H9 (cell line): ENCODE measurements around the gene CLECL1. TPM values are rescaled to one million over a fixed set of nuclear protein-coding genes. Genes with fewer than 3 reads are reported as not detected.

Experiments used
- DNase-seq: peaks from one replicate; pipeline ENCODE4 v3.0.0-alpha.2; 2017
- H2AFZ ChIP-seq: one replicate; pipeline ENCODE4 v1.6.1; 2013; ENCODE audit warnings: mild to moderate bottlenecking, low read length, control low read depth, moderate library complexity
- H2AK5ac ChIP-seq: 2 replicates; pipeline ENCODE4 v1.6.1; 2013; ENCODE audit warnings: low read length, control low read depth, mixed read lengths; ENCODE audit not compliant: insufficient read length
- H2BK120ac ChIP-seq: one replicate; pipeline ENCODE4 v1.6.1; 2013; ENCODE audit warnings: low read depth, mild to moderate bottlenecking, low read length, control low read depth, inconsistent platforms; ENCODE audit not compliant: poor library complexity, severe bottlenecking
- H2BK12ac ChIP-seq: 2 replicates; pipeline ENCODE4 v1.6.1; 2013; ENCODE audit warnings: low read length, control low read depth, mixed read lengths, low read depth; ENCODE audit not compliant: insufficient read length
- H2BK15ac ChIP-seq: 2 replicates; pipeline ENCODE4 v1.6.1; 2013; ENCODE audit warnings: low read depth, low read length, control low read depth
- H2BK20ac ChIP-seq: one replicate; pipeline ENCODE4 v1.6.1; 2013; ENCODE audit warnings: low read depth, mild to moderate bottlenecking, low read length, control low read depth, inconsistent platforms; ENCODE audit not compliant: poor library complexity, severe bottlenecking
- H2BK5ac ChIP-seq: 2 replicates; pipeline ENCODE4 v1.6.1; 2013; ENCODE audit warnings: low read length, control low read depth, mixed read lengths; ENCODE audit not compliant: insufficient read length
- H3K14ac ChIP-seq: 2 replicates; pipeline ENCODE4 v1.6.1; 2013; ENCODE audit warnings: low read length, control low read depth; ENCODE audit not compliant: insufficient read depth
- H3K18ac ChIP-seq: 2 replicates; pipeline ENCODE4 v1.6.1; 2013; ENCODE audit warnings: low read depth, mild to moderate bottlenecking, mixed read lengths, low read length, control low read depth; ENCODE audit not compliant: insufficient read length
- H3K23ac ChIP-seq: 2 replicates; pipeline ENCODE4 v1.6.1; 2013; ENCODE audit warnings: low read length, control low read depth, mixed read lengths, low read depth; ENCODE audit not compliant: insufficient read length
- H3K23me2 ChIP-seq: 2 replicates; pipeline ENCODE4 v1.6.1; 2013; ENCODE audit warnings: low read depth, mild to moderate bottlenecking, mixed read lengths, low read length, control low read depth; ENCODE audit not compliant: insufficient read length, poor library complexity, severe bottlenecking
- H3K27ac ChIP-seq: 2 replicates; pipeline ENCODE4 v1.5.1; 2013; ENCODE audit warnings: low read length, control low read depth, mixed read lengths, low read depth; ENCODE audit not compliant: insufficient read length
- H3K27me3 ChIP-seq: 2 replicates; pipeline ENCODE4 v1.6.1; 2013; ENCODE audit warnings: low read length, control low read depth, inconsistent platforms; ENCODE audit not compliant: insufficient read depth
- H3K4ac ChIP-seq: 2 replicates; pipeline ENCODE4 v1.6.1; 2013; ENCODE audit warnings: low read depth, mild to moderate bottlenecking, control low read depth, inconsistent platforms, low read length, moderate library complexity
- H3K4me1 ChIP-seq: 2 replicates; pipeline ENCODE4 v1.6.1; 2013; ENCODE audit warnings: low read length, control low read depth, inconsistent platforms; ENCODE audit not compliant: insufficient read depth
- H3K4me2 ChIP-seq: 2 replicates; pipeline ENCODE4 v1.6.1; 2013; ENCODE audit warnings: low read length, control low read depth, mixed read lengths; ENCODE audit not compliant: insufficient read length, insufficient read depth
- H3K56ac ChIP-seq: 2 replicates; pipeline ENCODE4 v1.6.1; 2013; ENCODE audit warnings: low read depth, mild to moderate bottlenecking, mixed read lengths, low read length, control low read depth; ENCODE audit not compliant: insufficient read length
- H3K79me1 ChIP-seq: 2 replicates; pipeline ENCODE4 v1.6.1; 2013; ENCODE audit warnings: low read depth, mild to moderate bottlenecking, moderate library complexity, low read length, control low read depth, inconsistent platforms; ENCODE audit not compliant: insufficient read depth, poor library complexity, severe bottlenecking
- H3K79me2 ChIP-seq: 2 replicates; pipeline ENCODE4 v1.6.1; 2013; ENCODE audit warnings: low read length, control low read depth, inconsistent platforms; ENCODE audit not compliant: insufficient read depth
- H3K9ac ChIP-seq: 2 replicates; pipeline ENCODE4 v1.6.1; 2013; ENCODE audit warnings: low read length, control low read depth, mixed read lengths; ENCODE audit not compliant: insufficient read length; ENCODE audit errors: extremely low read depth
- H3K9me3 ChIP-seq: one replicate; pipeline ENCODE4 v1.6.1; 2013; ENCODE audit warnings: low read depth, low read length, inconsistent platforms; ENCODE audit not compliant: control insufficient read depth
- H3T11ph ChIP-seq: one replicate; pipeline ENCODE4 v1.6.1; 2013; ENCODE audit warnings: mild to moderate bottlenecking, low read length, control low read depth, inconsistent platforms
- H4K20me1 ChIP-seq: one replicate; pipeline ENCODE4 v1.6.1; 2013; ENCODE audit not compliant: control insufficient read depth, insufficient read length, insufficient read depth
- H4K5ac ChIP-seq: 2 replicates; pipeline ENCODE4 v1.6.1; 2013; ENCODE audit warnings: low read depth, mild to moderate bottlenecking, mixed read lengths, low read length, control low read depth; ENCODE audit not compliant: insufficient read length
- H4K8ac ChIP-seq: replicated peaks from 2 replicates; pipeline ENCODE4 v1.6.1; 2013; ENCODE audit warnings: low read length, control low read depth, mixed read lengths, low read depth; ENCODE audit not compliant: insufficient read length
- H4K91ac ChIP-seq: 2 replicates; pipeline ENCODE4 v1.6.1; 2013; ENCODE audit warnings: low read depth, mild to moderate bottlenecking, moderate library complexity, mixed read lengths, low read length, control low read depth; ENCODE audit not compliant: insufficient read length
- H3K27ac Mint-ChIP-seq, 3 experiments: 2 replicates in 2 of 3; 3 replicates in 1 of 3; pipeline ENCODE4 v1.8.0; 2020 to 2021; ENCODE audit warnings: mixed read lengths in 3 of 3, mild to moderate bottlenecking in 1 of 3, moderate library complexity in 1 of 3
- H3K27me3 Mint-ChIP-seq: 2 replicates; pipeline ENCODE4 v1.8.0; 2021; ENCODE audit warnings: low read depth, mild to moderate bottlenecking, moderate library complexity, mixed read lengths
- H3K36me3 Mint-ChIP-seq, 3 experiments: 2 replicates in 2 of 3; 3 replicates in 1 of 3; pipeline ENCODE4 v1.8.0; 2020 to 2021; ENCODE audit warnings: low read depth in 3 of 3, mixed read lengths in 3 of 3; ENCODE audit not compliant: insufficient read depth in 1 of 3
- H3K4me1 Mint-ChIP-seq, 2 experiments: 2 replicates each; pipeline ENCODE4 v1.8.0; 2020; ENCODE audit warnings: mixed read lengths in 2 of 2
- H3K4me3 Mint-ChIP-seq, 2 experiments: 2 replicates in 1 of 2; 3 replicates in 1 of 2; pipeline ENCODE4 v1.8.0; 2020 to 2021; ENCODE audit warnings: mild to moderate bottlenecking in 2 of 2, mixed read lengths in 2 of 2, moderate library complexity in 1 of 2
- H3K9me3 Mint-ChIP-seq, 2 experiments: 2 replicates in 1 of 2; 3 replicates in 1 of 2; pipeline ENCODE4 v1.8.0; 2020; ENCODE audit warnings: mild to moderate bottlenecking in 2 of 2, mixed read lengths in 2 of 2, moderate library complexity in 1 of 2
- CTCF ChIP-seq: fragments of 200-600 bp; sonication (generic); conservative IDR thresholded peaks from 3 replicates; pipeline ENCODE4 v1.8.0; 2021; ENCODE audit warnings: antibody characterized with exemption, mild to moderate bottlenecking
- total RNA-seq: library from RNA; stranded (reverse); gene quantifications from 2 replicates; pipeline ENCODE4 v1.2.1, GENCODE V29; 2021

Gene CLECL1
- total RNA-seq, 1 experiment from 2014 or later, result not detected

- DNase-seq, result no peak
- Histone ChIP-seq H2BK12ac (no peak overlapping the region), H4K5ac (no peak overlapping the region), H3K4ac (no peak overlapping the region), H2AK5ac (no peak overlapping the region), H2BK15ac (no peak overlapping the region), H3K79me1 (no peaks in the 10 kb centered on the region), H4K91ac (no peak overlapping the region), H4K20me1 (no peaks in the 10 kb centered on the region), H3K23me2 (no peaks in the 10 kb centered on the region), H2AFZ (no peak overlapping the region), H3K27me3 (no peaks in the 10 kb centered on the region), H3K23ac (no peak overlapping the region), H3K4me2 (no peak overlapping the region), H3K56ac (no peak overlapping the region), H3T11ph (no peak overlapping the region), H3K18ac (no peak overlapping the region), H2BK120ac (no peak overlapping the region), H3K9me3 (no peaks in the 10 kb centered on the region), H3K79me2 (no peaks in the 10 kb centered on the region), H2BK5ac (no peak overlapping the region), H2BK20ac (no peak overlapping the region), H3K14ac (no peak overlapping the region), H3K4me1 (no peaks in the 10 kb centered on the region), H4K8ac (no peak overlapping the region), H3K9ac (no peak overlapping the region), H3K27ac (no peak overlapping the region)
- Mint-ChIP-seq H3K4me1 (peaks cover 19 to 24% of the 10 kb centered on the region in 2 experiments), H3K9me3 (no peaks in the 10 kb centered on the region), H3K36me3 (no peaks in the 10 kb centered on the region), H3K27me3 (no peaks in the 10 kb centered on the region), H3K27ac (no peak overlapping the region), H3K4me3 (no peak overlapping the region)
- no peak for TF ChIP-seq CTCF
These were observed 22.1 kb upstream of the CLECL1 start for GRCh38 chr12:9755035-9755434.
